Measurements from ENCODE around the gene MAP3K10. TPM values are rescaled to one million over a fixed set of nuclear protein-coding genes. Genes with fewer than 3 reads are reported as not detected.

The MAP3K10 gene
- polyA plus RNA-seq, 1 donor from 2014 or later = 18.3 TPM

DNA sequence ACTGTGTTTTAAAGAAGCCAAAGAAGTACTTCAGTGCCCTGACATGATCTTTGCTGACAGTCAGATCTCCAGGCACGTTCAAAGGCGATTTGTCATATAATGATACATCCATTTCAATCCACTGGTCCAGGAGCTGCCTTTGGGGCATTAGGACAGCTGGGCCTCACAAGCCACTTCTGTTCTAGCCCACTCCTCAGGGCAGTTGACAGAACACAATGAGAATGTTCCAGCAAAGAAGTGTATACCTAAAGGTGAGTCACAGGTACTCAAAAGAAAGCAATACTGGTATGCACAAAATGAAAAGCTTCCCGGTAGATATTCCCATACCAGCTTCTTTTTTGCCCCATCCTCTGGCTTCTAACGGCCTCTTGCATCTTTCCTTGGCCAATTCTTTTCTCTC, 12.5 kb upstream of the MAP3K10 start (continued):
- TF ChIP-seq EZH2 (IDR thresholded peaks at IDR 0.05; ENCODE audit: borderline replicate concordance, insufficient read depth, low read length, poor library complexity, severe bottlenecking) = no peak

DNA sequence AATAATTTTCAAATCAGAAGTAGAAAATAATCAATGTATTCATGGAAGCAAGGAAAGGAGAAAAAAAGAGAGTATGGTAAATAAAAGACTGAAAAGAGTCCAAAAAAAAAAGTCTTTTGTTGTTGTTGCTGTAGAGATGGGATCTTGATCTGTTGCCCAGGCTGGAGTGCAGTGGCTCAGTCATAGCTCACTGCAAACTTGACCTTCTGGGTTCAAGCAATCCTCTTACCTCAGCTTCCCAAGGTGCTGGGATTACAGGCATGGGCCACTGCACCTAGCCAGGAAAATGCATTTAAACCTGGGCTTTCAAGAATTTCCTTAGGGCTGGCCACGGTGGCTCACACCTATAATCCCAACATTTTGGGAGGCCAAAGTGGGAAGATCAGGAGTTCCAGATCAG, 7.0 kb upstream of the MAP3K10 start:
- TF ChIP-seq, protein P1, sequence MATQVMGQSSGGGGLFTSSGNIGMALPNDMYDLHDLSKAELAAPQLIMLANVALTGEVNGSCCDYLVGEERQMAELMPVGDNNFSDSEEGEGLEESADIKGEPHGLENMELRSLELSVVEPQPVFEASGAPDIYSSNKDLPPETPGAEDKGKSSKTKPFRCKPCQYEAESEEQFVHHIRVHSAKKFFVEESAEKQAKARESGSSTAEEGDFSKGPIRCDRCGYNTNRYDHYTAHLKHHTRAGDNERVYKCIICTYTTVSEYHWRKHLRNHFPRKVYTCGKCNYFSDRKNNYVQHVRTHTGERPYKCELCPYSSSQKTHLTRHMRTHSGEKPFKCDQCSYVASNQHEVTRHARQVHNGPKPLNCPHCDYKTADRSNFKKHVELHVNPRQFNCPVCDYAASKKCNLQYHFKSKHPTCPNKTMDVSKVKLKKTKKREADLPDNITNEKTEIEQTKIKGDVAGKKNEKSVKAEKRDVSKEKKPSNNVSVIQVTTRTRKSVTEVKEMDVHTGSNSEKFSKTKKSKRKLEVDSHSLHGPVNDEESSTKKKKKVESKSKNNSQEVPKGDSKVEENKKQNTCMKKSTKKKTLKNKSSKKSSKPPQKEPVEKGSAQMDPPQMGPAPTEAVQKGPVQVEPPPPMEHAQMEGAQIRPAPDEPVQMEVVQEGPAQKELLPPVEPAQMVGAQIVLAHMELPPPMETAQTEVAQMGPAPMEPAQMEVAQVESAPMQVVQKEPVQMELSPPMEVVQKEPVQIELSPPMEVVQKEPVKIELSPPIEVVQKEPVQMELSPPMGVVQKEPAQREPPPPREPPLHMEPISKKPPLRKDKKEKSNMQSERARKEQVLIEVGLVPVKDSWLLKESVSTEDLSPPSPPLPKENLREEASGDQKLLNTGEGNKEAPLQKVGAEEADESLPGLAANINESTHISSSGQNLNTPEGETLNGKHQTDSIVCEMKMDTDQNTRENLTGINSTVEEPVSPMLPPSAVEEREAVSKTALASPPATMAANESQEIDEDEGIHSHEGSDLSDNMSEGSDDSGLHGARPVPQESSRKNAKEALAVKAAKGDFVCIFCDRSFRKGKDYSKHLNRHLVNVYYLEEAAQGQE (IDR thresholded peaks at IDR 0.05; ENCODE audit: borderline replicate concordance) = no peak
- TF ChIP-seq TAF1 (IDR thresholded peaks at IDR 0.05; ENCODE audit: low read depth) (no peak), SMC3 (conservative IDR thresholded peaks at IDR 0.05; ENCODE audit: poor library complexity) (no peak), EP300 (conservative IDR thresholded peaks at IDR 0.05; ENCODE audit: poor library complexity, severe bottlenecking) (no peak), POLR2AphosphoS5 (IDR thresholded peaks at IDR 0.05) (no peak), RAD21 (conservative IDR thresholded peaks at IDR 0.05) (no peak), MXI1 (conservative IDR thresholded peaks at IDR 0.05; ENCODE audit: poor library complexity, severe bottlenecking) (no peak), EZH2 (IDR thresholded peaks at IDR 0.05; ENCODE audit: borderline replicate concordance, insufficient read depth, low read length, poor library complexity, severe bottlenecking) (no peak)
- TF ChIP-seq, protein P2, sequence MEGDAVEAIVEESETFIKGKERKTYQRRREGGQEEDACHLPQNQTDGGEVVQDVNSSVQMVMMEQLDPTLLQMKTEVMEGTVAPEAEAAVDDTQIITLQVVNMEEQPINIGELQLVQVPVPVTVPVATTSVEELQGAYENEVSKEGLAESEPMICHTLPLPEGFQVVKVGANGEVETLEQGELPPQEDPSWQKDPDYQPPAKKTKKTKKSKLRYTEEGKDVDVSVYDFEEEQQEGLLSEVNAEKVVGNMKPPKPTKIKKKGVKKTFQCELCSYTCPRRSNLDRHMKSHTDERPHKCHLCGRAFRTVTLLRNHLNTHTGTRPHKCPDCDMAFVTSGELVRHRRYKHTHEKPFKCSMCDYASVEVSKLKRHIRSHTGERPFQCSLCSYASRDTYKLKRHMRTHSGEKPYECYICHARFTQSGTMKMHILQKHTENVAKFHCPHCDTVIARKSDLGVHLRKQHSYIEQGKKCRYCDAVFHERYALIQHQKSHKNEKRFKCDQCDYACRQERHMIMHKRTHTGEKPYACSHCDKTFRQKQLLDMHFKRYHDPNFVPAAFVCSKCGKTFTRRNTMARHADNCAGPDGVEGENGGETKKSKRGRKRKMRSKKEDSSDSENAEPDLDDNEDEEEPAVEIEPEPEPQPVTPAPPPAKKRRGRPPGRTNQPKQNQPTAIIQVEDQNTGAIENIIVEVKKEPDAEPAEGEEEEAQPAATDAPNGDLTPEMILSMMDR (IDR thresholded peaks at IDR 0.05; ENCODE audit: poor library complexity, severe bottlenecking) = no peak
- H2AFZ ChIP-seq (ENCODE audit: low read depth, low read length) = no peak overlapping the region

DNA sequence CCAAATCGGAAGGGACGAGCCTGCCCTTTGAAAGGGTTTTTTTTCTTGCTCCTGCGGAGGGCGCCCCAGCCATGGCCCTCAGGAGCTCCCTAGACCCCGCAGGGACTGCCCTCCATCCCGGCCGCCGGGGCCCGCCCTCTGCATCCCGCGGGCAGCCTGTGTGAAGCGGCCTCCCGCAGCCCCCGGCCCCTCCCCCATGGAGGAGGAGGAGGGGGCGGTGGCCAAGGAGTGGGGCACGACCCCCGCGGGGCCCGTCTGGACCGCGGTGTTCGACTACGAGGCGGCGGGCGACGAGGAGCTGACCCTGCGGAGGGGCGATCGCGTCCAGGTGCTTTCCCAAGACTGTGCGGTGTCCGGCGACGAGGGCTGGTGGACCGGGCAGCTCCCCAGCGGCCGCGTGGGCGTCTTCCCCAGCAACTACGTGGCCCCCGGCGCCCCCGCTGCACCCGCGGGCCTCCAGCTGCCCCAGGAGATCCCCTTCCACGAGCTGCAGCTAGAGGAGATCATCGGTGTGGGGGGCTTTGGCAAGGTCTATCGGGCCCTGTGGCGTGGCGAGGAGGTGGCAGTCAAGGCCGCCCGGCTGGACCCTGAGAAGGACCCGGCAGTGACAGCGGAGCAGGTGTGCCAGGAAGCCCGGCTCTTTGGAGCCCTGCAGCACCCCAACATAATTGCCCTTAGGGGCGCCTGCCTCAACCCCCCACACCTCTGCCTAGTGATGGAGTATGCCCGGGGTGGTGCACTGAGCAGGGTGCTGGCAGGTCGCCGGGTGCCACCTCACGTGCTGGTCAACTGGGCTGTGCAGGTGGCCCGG, 815 bp downstream of the MAP3K10 start:
- Histone ChIP-seq H3K79me2 (replicated peaks; ENCODE audit: insufficient read depth, low read length) (peaks cover 7% of the 10 kb centered on the region), H3K27ac (ENCODE audit: low read length) (peak overlapping the region; percentile 5), H3K9me3 (ENCODE audit: low read length) (no peaks in the 10 kb centered on the region), H4K20me1 (ENCODE audit: insufficient read depth) (no peaks in the 10 kb centered on the region), H3K4me2 (ENCODE audit: low read length) (peak overlapping the region; percentile 41), H3F3A (ENCODE audit: insufficient read depth, low read length, poor library complexity, severe bottlenecking) (no peaks in the 10 kb centered on the region), H3K4me3 (ENCODE audit: low read length) (peak overlapping the region; percentile 91), H3K9ac (ENCODE audit: low read length) (peak overlapping the region; percentile 96), H3K9me2 (ENCODE audit: insufficient read depth, low read length) (no peaks in the 10 kb centered on the region), H2AFZ (ENCODE audit: low read depth, low read length) (peak overlapping the region; percentile 65), H3K36me3 (ENCODE audit: insufficient read depth, low read length) (no peaks in the 10 kb centered on the region), H3K27me3 (ENCODE audit: insufficient read depth, low read depth, low read length) (no peaks in the 10 kb centered on the region)
- TF ChIP-seq SMC3 (conservative IDR thresholded peaks at IDR 0.05; ENCODE audit: poor library complexity) (no peak), TAF1 (IDR thresholded peaks at IDR 0.05; ENCODE audit: low read depth) (no peak), RAD21 (conservative IDR thresholded peaks at IDR 0.05) (no peak), EP300 (conservative IDR thresholded peaks at IDR 0.05; ENCODE audit: poor library complexity, severe bottlenecking) (no peak), EZH2 (IDR thresholded peaks at IDR 0.05; ENCODE audit: borderline replicate concordance, insufficient read depth, low read length, poor library complexity, severe bottlenecking) (no peak), MXI1 (conservative IDR thresholded peaks at IDR 0.05; ENCODE audit: poor library complexity, severe bottlenecking) (peak; percentile 24), POLR2AphosphoS5 (IDR thresholded peaks at IDR 0.05) (no peak)
- TF ChIP-seq, protein P2 (IDR thresholded peaks at IDR 0.05; ENCODE audit: poor library complexity, severe bottlenecking) = peak; percentile 12
- TF ChIP-seq, protein P1 (IDR thresholded peaks at IDR 0.05; ENCODE audit: borderline replicate concordance) = no peak

More for the DNA sequence above, 7.0 kb upstream of the MAP3K10 start:
- H3K9me3 ChIP-seq (ENCODE audit: low read length) = no peaks in the 10 kb centered on the region
- H4K20me1 ChIP-seq (ENCODE audit: insufficient read depth) = no peaks in the 10 kb centered on the region
- no peak overlapping the region for H3K4me3 ChIP-seq (ENCODE audit: low read length)
- no peaks in the 10 kb centered on the region for H3K9me2 ChIP-seq (ENCODE audit: insufficient read depth, low read length)
- H3K36me3 ChIP-seq (ENCODE audit: insufficient read depth, low read length) = no peaks in the 10 kb centered on the region
- H3F3A ChIP-seq (ENCODE audit: insufficient read depth, low read length, poor library complexity, severe bottlenecking) = no peaks in the 10 kb centered on the region
- H3K27me3 ChIP-seq (ENCODE audit: insufficient read depth, low read depth, low read length) = no peaks in the 10 kb centered on the region
- no peak overlapping the region for H3K27ac ChIP-seq (ENCODE audit: low read length)
- no peak overlapping the region for H3K9ac ChIP-seq (ENCODE audit: low read length)
- no peak overlapping the region for H3K4me2 ChIP-seq (ENCODE audit: low read length)
- H3K79me2 ChIP-seq (replicated peaks; ENCODE audit: insufficient read depth, low read length) = no peaks in the 10 kb centered on the region

All from neural cell (in vitro differentiated cells).